T1000 (cell line): Measurements from ENCODE around the gene TNS3.

Experiments
- DNase-seq: peaks from one replicate; lab custom pipeline; 2025; ENCODE audit warnings: mixed read lengths; lab: John Stamatoyannopoulos, UW

Gene TNS3

GRCh38 chr7:47385536-47386125 is 196.3 kb downstream of the TNS3 start:
- no peak for DNase-seq

GRCh38 chr7:47384755-47385535 is 197.0 kb downstream of the TNS3 start:
- no peak for DNase-seq

GRCh38 chr7:47383696-47384445 is 198.0 kb downstream of the TNS3 start:
- no peak for DNase-seq

GRCh38 chr7:47383072-47383471 is 198.8 kb downstream of the TNS3 start:
- DNase-seq: no peak

- no peak for DNase-seq
Measured at GRCh38 chr7:47382200-47382599, 199.7 kb downstream of the TNS3 start.

GRCh38 chr7:47381134-47381495 is 200.8 kb downstream of the TNS3 start:
- DNase-seq: no peak

- DNase-seq: no peak
Measured at GRCh38 chr7:47380325-47381133, 201.4 kb downstream of the TNS3 start.

GRCh38 chr7:47379629-47380324 is 202.1 kb downstream of the TNS3 start:
- no peak for DNase-seq

- DNase-seq: no peak
Measured at GRCh38 chr7:47378728-47379395, 203.0 kb downstream of the TNS3 start.

- no peak for DNase-seq
Measured at GRCh38 chr7:47377741-47378140, 204.2 kb downstream of the TNS3 start.

- no peak for DNase-seq
Measured at GRCh38 chr7:47376991-47377616, 204.8 kb downstream of the TNS3 start.

- no peak for DNase-seq
Measured at GRCh38 chr7:47375121-47375938, 206.6 kb downstream of the TNS3 start.

- no peak for DNase-seq
Measured at GRCh38 chr7:47374538-47374937, 207.4 kb downstream of the TNS3 start.

- DNase-seq: no peak
Measured at GRCh38 chr7:47373871-47374451, 207.9 kb downstream of the TNS3 start.

GRCh38 chr7:47371733-47372368 is 210.1 kb downstream of the TNS3 start:
- no peak for DNase-seq

GRCh38 chr7:47371317-47371716 is 210.6 kb downstream of the TNS3 start:
- no peak for DNase-seq

- DNase-seq: no peak
Measured at GRCh38 chr7:47370461-47371042, 211.4 kb downstream of the TNS3 start.

- no peak for DNase-seq
Measured at GRCh38 chr7:47369736-47370135, 212.2 kb downstream of the TNS3 start.
